ENCODE results near the gene JAG1. TPM values are rescaled to one million over a fixed set of nuclear protein-coding genes. Genes with fewer than 3 reads are reported as not detected.
A peak's percentile ranks its signal among the peaks of the same experiment; 100 is the strongest.

Gene JAG1
- total RNA-seq: under 1 TPM; 0.15 to 0.40 TPM

GRCh38 chr20:10673842-10674683 is at the start of gene JAG1:
JAG1 (minus strand) TSS chr20:10673999; CDS start chr20:10673530, 469 bp downstream.
- CTCF ChIA-PET: interaction anchor here (0.7 to 1.4 kb wide), 2 partner anchors 9 to 220 kb away, joined by 3 to 4 read pairs; no protein-coding TSS in a partner anchor
- intact Hi-C loops (cut with micrococcal nuclease): loop anchor here (1.0 to 5.0 kb wide), 5 partner anchors 76 to 322 kb away; partner anchors contain the start of genes MKKS and SLX4IP
- Mint-ChIP-seq H3K36me3 (no peaks in the 10 kb centered on the region), H3K27me3 (peaks cover 72% of the 10 kb centered on the region), H3K4me1 (ENCODE audit: low read depth) (peaks cover 26% of the 10 kb centered on the region), H3K4me3 (peak within 1 kb of the TSS; percentile 79), H3K9me3 (no peaks in the 10 kb centered on the region), H3K27ac (no peak within 1 kb of the TSS)
- peak; percentile 77 for DNase-seq
- POLR2A ChIA-PET: no interaction called here

- peaks cover 15% of the 10 kb centered on the region for H3K27me3 Mint-ChIP-seq
- no peaks in the 10 kb centered on the region for H3K36me3 Mint-ChIP-seq
- intact Hi-C loops (cut with micrococcal nuclease): no loop called here
- H3K4me1 Mint-ChIP-seq (ENCODE audit: low read depth): no peaks in the 10 kb centered on the region
- no peak overlapping the region for H3K27ac Mint-ChIP-seq
- POLR2A ChIA-PET: no interaction called here
- H3K9me3 Mint-ChIP-seq: no peaks in the 10 kb centered on the region
- CTCF ChIA-PET: interaction anchor here (0.6 kb wide), 1 partner anchor 182 kb away, joined by 3 read pairs; no protein-coding TSS in a partner anchor
- DNase-seq: no peak
- no peak overlapping the region for H3K4me3 Mint-ChIP-seq
These were observed 48.2 kb upstream of the JAG1 start for GRCh38 chr20:10721976-10722375.

- H3K4me3 Mint-ChIP-seq: no peak overlapping the region
- no peak overlapping the region for H3K27ac Mint-ChIP-seq
- no peaks in the 10 kb centered on the region for H3K4me1 Mint-ChIP-seq (ENCODE audit: low read depth)
- CTCF ChIA-PET: no interaction called here
- no peaks in the 10 kb centered on the region for H3K9me3 Mint-ChIP-seq
- H3K27me3 Mint-ChIP-seq: peaks cover 15% of the 10 kb centered on the region
- intact Hi-C loops (cut with micrococcal nuclease): no loop called here
- no peaks in the 10 kb centered on the region for H3K36me3 Mint-ChIP-seq
- POLR2A ChIA-PET: interaction anchor here (0.7 kb wide), 1 partner anchor 260 kb away, joined by 3 read pairs; no protein-coding TSS in a partner anchor
- DNase-seq: no peak
These were observed 47.5 kb upstream of the JAG1 start for GRCh38 chr20:10721137-10721896.

GRCh38 chr20:10720565-10720964 is 46.8 kb upstream of the JAG1 start:
- CTCF ChIA-PET: no interaction called here
- DNase-seq: no peak
- Mint-ChIP-seq H3K4me3 (no peak overlapping the region), H3K36me3 (no peaks in the 10 kb centered on the region), H3K27ac (no peak overlapping the region), H3K27me3 (peaks cover 15% of the 10 kb centered on the region), H3K9me3 (no peaks in the 10 kb centered on the region), H3K4me1 (ENCODE audit: low read depth) (no peaks in the 10 kb centered on the region)
- POLR2A ChIA-PET: interaction anchor here (0.7 kb wide), 1 partner anchor 259 kb away, joined by 3 read pairs; no protein-coding TSS in a partner anchor
- intact Hi-C loops (cut with micrococcal nuclease): no loop called here

GRCh38 chr20:10719740-10720385 is 46.1 kb upstream of the JAG1 start:
- no peak for DNase-seq
- H3K4me1 Mint-ChIP-seq (ENCODE audit: low read depth): no peaks in the 10 kb centered on the region
- H3K4me3 Mint-ChIP-seq: no peak overlapping the region
- H3K9me3 Mint-ChIP-seq: no peaks in the 10 kb centered on the region
- H3K36me3 Mint-ChIP-seq: no peaks in the 10 kb centered on the region
- H3K27me3 Mint-ChIP-seq: peaks cover 15% of the 10 kb centered on the region
- ChIA-PET CTCF (no interaction called here), POLR2A (no interaction called here)
- H3K27ac Mint-ChIP-seq: no peak overlapping the region
- intact Hi-C loops (cut with micrococcal nuclease): no loop called here

- no peaks in the 10 kb centered on the region for H3K9me3 Mint-ChIP-seq
- CTCF ChIA-PET: no interaction called here
- no peak overlapping the region for H3K27ac Mint-ChIP-seq
- intact Hi-C loops (cut with micrococcal nuclease): no loop called here
- H3K4me1 Mint-ChIP-seq (ENCODE audit: low read depth): no peaks in the 10 kb centered on the region
- POLR2A ChIA-PET: no interaction called here
- no peak overlapping the region for H3K4me3 Mint-ChIP-seq
- H3K36me3 Mint-ChIP-seq: no peaks in the 10 kb centered on the region
- H3K27me3 Mint-ChIP-seq: peaks cover 15% of the 10 kb centered on the region
- DNase-seq: no peak
These were observed 44.9 kb upstream of the JAG1 start for GRCh38 chr20:10718661-10719060.

GRCh38 chr20:10716855-10717254 is 43.1 kb upstream of the JAG1 start:
- H3K27me3 Mint-ChIP-seq: peaks cover 5% of the 10 kb centered on the region
- ChIA-PET CTCF (no interaction called here), POLR2A (no interaction called here)
- no peaks in the 10 kb centered on the region for H3K4me1 Mint-ChIP-seq (ENCODE audit: low read depth)
- H3K9me3 Mint-ChIP-seq: no peaks in the 10 kb centered on the region
- H3K4me3 Mint-ChIP-seq: no peak overlapping the region
- no peak overlapping the region for H3K27ac Mint-ChIP-seq
- DNase-seq: no peak
- no peaks in the 10 kb centered on the region for H3K36me3 Mint-ChIP-seq
- intact Hi-C loops (cut with micrococcal nuclease): no loop called here

GRCh38 chr20:10715035-10715434 is 41.2 kb upstream of the JAG1 start:
- no peaks in the 10 kb centered on the region for H3K36me3 Mint-ChIP-seq
- H3K27ac Mint-ChIP-seq: no peak overlapping the region
- H3K4me1 Mint-ChIP-seq (ENCODE audit: low read depth): no peaks in the 10 kb centered on the region
- no peak for DNase-seq
- ChIA-PET CTCF (no interaction called here), POLR2A (no interaction called here)
- H3K27me3 Mint-ChIP-seq: no peaks in the 10 kb centered on the region
- no peaks in the 10 kb centered on the region for H3K9me3 Mint-ChIP-seq
- no peak overlapping the region for H3K4me3 Mint-ChIP-seq
- intact Hi-C loops (cut with micrococcal nuclease): no loop called here

GRCh38 chr20:10714236-10714975 is 40.6 kb upstream of the JAG1 start:
- intact Hi-C loops (cut with micrococcal nuclease): no loop called here
- H3K27me3 Mint-ChIP-seq: no peaks in the 10 kb centered on the region
- ChIA-PET POLR2A (no interaction called here), CTCF (no interaction called here)
- no peaks in the 10 kb centered on the region for H3K36me3 Mint-ChIP-seq
- no peaks in the 10 kb centered on the region for H3K4me1 Mint-ChIP-seq (ENCODE audit: low read depth)
- no peak overlapping the region for H3K27ac Mint-ChIP-seq
- DNase-seq: no peak
- H3K4me3 Mint-ChIP-seq: no peak overlapping the region
- no peaks in the 10 kb centered on the region for H3K9me3 Mint-ChIP-seq

GRCh38 chr20:10713161-10713560 is 39.4 kb upstream of the JAG1 start:
- no peaks in the 10 kb centered on the region for H3K36me3 Mint-ChIP-seq
- no peaks in the 10 kb centered on the region for H3K27me3 Mint-ChIP-seq
- no peak overlapping the region for H3K4me3 Mint-ChIP-seq
- POLR2A ChIA-PET: no interaction called here
- H3K27ac Mint-ChIP-seq: no peak overlapping the region
- intact Hi-C loops (cut with micrococcal nuclease): no loop called here
- no peak for DNase-seq
- CTCF ChIA-PET: interaction anchor here (0.6 kb wide), 1 partner anchor 157 kb away, joined by 3 read pairs; no protein-coding TSS in a partner anchor
- H3K4me1 Mint-ChIP-seq (ENCODE audit: low read depth): no peaks in the 10 kb centered on the region
- H3K9me3 Mint-ChIP-seq: no peaks in the 10 kb centered on the region

GRCh38 chr20:10711903-10712451 is 38.2 kb upstream of the JAG1 start:
- no peaks in the 10 kb centered on the region for H3K9me3 Mint-ChIP-seq
- peaks cover 1% of the 10 kb centered on the region for H3K27me3 Mint-ChIP-seq
- CTCF ChIA-PET: no interaction called here
- H3K4me3 Mint-ChIP-seq: no peak overlapping the region
- no peak for DNase-seq
- H3K27ac Mint-ChIP-seq: no peak overlapping the region
- H3K4me1 Mint-ChIP-seq (ENCODE audit: low read depth): no peaks in the 10 kb centered on the region
- intact Hi-C loops (cut with micrococcal nuclease): no loop called here
- no peaks in the 10 kb centered on the region for H3K36me3 Mint-ChIP-seq
- POLR2A ChIA-PET: no interaction called here

Data from activated CD4-positive, alpha-beta memory T cell treated with anti-CD3 and anti-CD28 coated beads for 36 hours (primary cell).